Gastroesophageal sphincter (tissue), 4 donors: Measurements from ENCODE around the gene LRRC28. TPM values are rescaled to one million over a fixed set of nuclear protein-coding genes. Genes with fewer than 3 reads are reported as not detected.

Experiments
- ATAC-seq: fragments of 150-250 bp; one replicate; pipeline ENCODE4 v1.9.1; 2016; ENCODE audit warnings: mild to moderate bottlenecking, moderate library complexity
- H3K27ac ChIP-seq, 4 donors: fragments of 200-600 bp; sonication (generic) in 3 of 4; 1 replicate in 3 of 4; 2 replicates in 1 of 4; pipeline ENCODE4 v1.5.1; 2016 to 2019
- H3K27me3 ChIP-seq: fragments of 200-600 bp; sonication (generic); one replicate; pipeline ENCODE4 v1.5.1; 2019
- H3K36me3 ChIP-seq, 2 donors: fragments of 200-600 bp; sonication (generic); one replicate each; pipeline ENCODE4 v1.5.1; 2019; ENCODE audit warnings: control low read depth in 1 of 2
- H3K4me1 ChIP-seq, 3 donors: fragments of 200-600 bp; sonication (generic); 1 replicate in 2 of 3; 2 replicates in 1 of 3; pipeline ENCODE4 v1.5.1; 2016 to 2019; ENCODE audit warnings: control low read depth in 2 of 3
- H3K4me3 ChIP-seq, 2 donors: fragments of 200-600 bp; sonication (generic); one replicate each; pipeline ENCODE4 v1.5.1; 2019; ENCODE audit warnings: mild to moderate bottlenecking in 1 of 2, moderate library complexity in 1 of 2
- H3K9me3 ChIP-seq, 3 donors: fragments of 200-600 bp; sonication (generic); one replicate each; pipeline ENCODE4 v1.5.1; 2017 to 2019; ENCODE audit warnings: control low read depth in 2 of 3
- EP300 ChIP-seq: sonication (generic); formaldehyde crosslinking; IDR thresholded peaks from one replicate; pipeline ENCODE4 v1.6.1; 2017; ENCODE audit warnings: antibody characterized with exemption, mild to moderate bottlenecking
- POLR2A ChIP-seq, 2 donors: fragments of 450-650 bp; IDR thresholded peaks; one replicate each; pipeline ENCODE4 v1.6.1; 2017; ENCODE audit warnings: antibody characterized with exemption in 2 of 2, mild to moderate bottlenecking in 2 of 2, moderate library complexity in 1 of 2
- POLR2AphosphoS5 ChIP-seq: sonication (generic); formaldehyde crosslinking; IDR thresholded peaks from one replicate; pipeline ENCODE4 v1.6.1; 2017; ENCODE audit warnings: antibody characterized with exemption
- WGBS, 2 donors: methylation state at CpG; one replicate each; pipeline ENCODE4 v1.1.5; 2018; ENCODE audit warnings: low coverage in 1 of 2; 5-methylcytosine and 5-hydroxymethylcytosine counted together
- total RNA-seq, 4 donors: library from RNA; depleted of rRNA; stranded (reverse); fragments of >200 nt; gene quantifications; one replicate each; pipeline ENCODE4 v1.1.0, GENCODE V29; 2016
- TF ChIP-seq, protein P1 (sequence below), 4 experiments: fragments of 200-600 bp in 2 of 4; fragments of 450-650 bp in 2 of 4; sonication (generic) in 1 of 4; IDR thresholded peaks; one replicate each; pipeline ENCODE4 v1.5.1; 2017 to 2019; ENCODE audit warnings: antibody characterized with exemption in 4 of 4, mild to moderate bottlenecking in 2 of 4, moderate library complexity in 2 of 4

The LRRC28 gene
- total RNA-seq, 4 donors from 2014 or later: 26.1 to 47.2 (median 28.5) TPM

DNA sequence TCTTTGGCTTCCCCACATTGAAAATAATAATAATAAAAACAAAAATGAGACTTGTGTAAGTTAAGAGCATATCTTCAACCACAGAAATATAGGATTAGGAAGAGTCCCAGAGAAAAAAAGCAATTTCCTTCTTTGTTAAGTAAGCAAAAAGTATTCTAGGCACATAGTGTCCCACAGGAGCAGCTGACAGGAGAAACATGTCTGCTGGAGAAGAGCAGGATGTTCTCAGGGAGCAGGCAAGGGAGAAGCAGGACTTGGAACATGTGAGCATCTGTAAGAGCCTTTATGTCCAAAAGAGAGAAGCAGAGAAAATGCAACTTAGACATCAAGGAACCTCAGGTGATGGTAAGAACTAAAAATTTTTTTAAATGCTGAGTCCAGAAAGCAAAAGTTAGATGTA is 40.9 kb upstream of the LRRC28 start:
- ATAC-seq: peak; percentile 74
- H3K4me3 ChIP-seq: no peak overlapping the region
- H3K4me1 ChIP-seq: peaks cover 0 to 56% (median 21%) of the 10 kb centered on the region in 3 donors
- peaks cover 0 to 9% of the 10 kb centered on the region in 2 donors for H3K36me3 ChIP-seq
- peak; percentile 86 for TF ChIP-seq EP300
- TF ChIP-seq POLR2A (IDR thresholded peaks at IDR 0.05): no peak
- peak; percentile 92 for TF ChIP-seq POLR2AphosphoS5
- no peaks in the 10 kb centered on the region for H3K27me3 ChIP-seq
- peak overlapping the region; percentile 85 to 92 (median 88) for H3K27ac ChIP-seq
- H3K9me3 ChIP-seq: no peaks in the 10 kb centered on the region

DNA sequence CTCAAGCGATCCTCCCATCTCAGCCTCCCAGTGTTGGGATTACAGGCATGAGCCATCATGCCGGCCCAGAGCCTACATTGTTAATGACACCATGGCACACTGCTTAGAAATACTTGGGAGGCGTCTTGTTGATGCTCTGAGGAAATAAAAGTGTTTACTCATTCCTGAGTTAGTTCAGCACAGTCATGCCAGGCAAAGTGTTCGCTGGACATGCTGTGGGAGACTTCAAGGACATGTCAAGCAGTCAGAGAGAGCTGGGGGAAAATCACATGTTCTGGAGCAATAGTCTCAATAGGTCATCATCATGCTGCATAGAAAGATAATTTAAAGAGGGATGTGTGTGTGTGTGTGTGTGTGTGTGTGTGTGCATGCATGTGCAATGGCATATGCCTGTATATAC is 39.4 kb upstream of the LRRC28 start:
- no peaks in the 10 kb centered on the region for H3K27me3 ChIP-seq
- peaks cover 0 to 16% of the 10 kb centered on the region in 2 donors for H3K36me3 ChIP-seq
- H3K9me3 ChIP-seq: no peaks in the 10 kb centered on the region
- 44 to 52% methylated on average over 4 of the region's 4 CpGs for WGBS, 2 donors
- TF ChIP-seq, protein P1, sequence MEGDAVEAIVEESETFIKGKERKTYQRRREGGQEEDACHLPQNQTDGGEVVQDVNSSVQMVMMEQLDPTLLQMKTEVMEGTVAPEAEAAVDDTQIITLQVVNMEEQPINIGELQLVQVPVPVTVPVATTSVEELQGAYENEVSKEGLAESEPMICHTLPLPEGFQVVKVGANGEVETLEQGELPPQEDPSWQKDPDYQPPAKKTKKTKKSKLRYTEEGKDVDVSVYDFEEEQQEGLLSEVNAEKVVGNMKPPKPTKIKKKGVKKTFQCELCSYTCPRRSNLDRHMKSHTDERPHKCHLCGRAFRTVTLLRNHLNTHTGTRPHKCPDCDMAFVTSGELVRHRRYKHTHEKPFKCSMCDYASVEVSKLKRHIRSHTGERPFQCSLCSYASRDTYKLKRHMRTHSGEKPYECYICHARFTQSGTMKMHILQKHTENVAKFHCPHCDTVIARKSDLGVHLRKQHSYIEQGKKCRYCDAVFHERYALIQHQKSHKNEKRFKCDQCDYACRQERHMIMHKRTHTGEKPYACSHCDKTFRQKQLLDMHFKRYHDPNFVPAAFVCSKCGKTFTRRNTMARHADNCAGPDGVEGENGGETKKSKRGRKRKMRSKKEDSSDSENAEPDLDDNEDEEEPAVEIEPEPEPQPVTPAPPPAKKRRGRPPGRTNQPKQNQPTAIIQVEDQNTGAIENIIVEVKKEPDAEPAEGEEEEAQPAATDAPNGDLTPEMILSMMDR (IDR thresholded peaks at IDR 0.05): no peak
- peak; percentile 79 for TF ChIP-seq POLR2AphosphoS5
- ATAC-seq: peak; percentile 40
- H3K4me3 ChIP-seq: no peak overlapping the region
- H3K27ac ChIP-seq: peak overlapping the region; percentile 85 to 92 (median 88)
- H3K4me1 ChIP-seq: peaks cover 0 to 56% (median 21%) of the 10 kb centered on the region in 3 donors

DNA sequence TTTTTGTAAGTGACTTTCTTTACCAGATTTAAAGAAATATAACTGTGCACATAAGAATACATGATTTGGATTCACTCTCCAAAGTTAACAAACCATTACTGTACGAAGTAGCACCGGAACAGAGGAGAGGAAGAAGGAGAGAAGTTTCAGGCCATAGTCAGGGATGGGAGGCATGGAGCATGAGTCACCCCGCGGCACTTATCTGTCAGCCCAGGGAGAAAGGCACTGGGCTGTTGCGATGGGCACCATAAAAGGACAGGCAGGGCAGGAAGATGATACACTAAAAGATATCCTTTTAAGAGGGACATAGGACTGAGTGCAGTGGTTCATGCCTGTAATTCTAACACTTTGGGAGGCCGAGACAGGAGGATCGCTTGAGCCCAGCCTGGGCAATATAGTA is 38.9 kb upstream of the LRRC28 start:
- Histone ChIP-seq H3K9me3 (no peaks in the 10 kb centered on the region), H3K36me3 (peaks cover 0 to 21% of the 10 kb centered on the region in 2 donors), H3K27ac (peak overlapping the region; percentile 85 to 92 (median 88)), H3K4me1 (peaks cover 0 to 56% (median 21%) of the 10 kb centered on the region in 3 donors), H3K27me3 (no peaks in the 10 kb centered on the region), H3K4me3 (no peak overlapping the region)
- 43 to 54% methylated on average over 6 to 7 of the region's 7 CpGs for WGBS, 2 donors
- peak; percentile 81 for ATAC-seq
- TF ChIP-seq POLR2AphosphoS5 (peak; percentile 57), EP300 (no peak)
- TF ChIP-seq, protein P1 (IDR thresholded peaks at IDR 0.05): no peak

DNA sequence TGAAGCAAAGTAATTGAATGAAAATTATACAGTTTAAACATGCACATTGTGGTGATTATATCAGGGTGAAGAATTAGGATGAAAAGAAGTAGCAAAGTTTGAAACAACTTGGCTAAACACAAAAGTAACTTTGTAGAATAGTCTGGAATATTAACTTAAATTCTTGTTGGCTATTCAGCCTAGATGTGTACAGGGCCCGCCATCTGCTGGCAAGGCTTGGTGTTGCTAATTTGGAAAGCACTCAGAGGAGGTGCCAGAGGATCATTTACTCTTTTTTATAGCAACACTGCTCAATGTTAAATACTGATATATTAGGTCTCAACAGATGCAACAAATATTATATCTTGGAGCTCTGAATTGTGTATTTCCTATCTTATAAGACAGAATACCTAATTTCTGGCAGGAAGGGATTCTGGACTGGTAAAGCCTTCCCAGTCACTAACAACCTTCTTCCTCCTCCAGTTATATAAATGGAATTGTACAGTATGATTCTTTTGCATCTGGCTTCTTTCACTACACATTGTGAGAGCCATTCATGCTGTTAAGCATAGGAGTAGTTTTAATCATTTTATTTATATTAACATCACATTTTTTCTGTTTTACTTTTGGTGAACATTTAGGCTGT is 38.0 kb upstream of the LRRC28 start:
- Histone ChIP-seq H3K4me1 (peaks cover 0 to 56% (median 21%) of the 10 kb centered on the region in 3 donors), H3K9me3 (no peaks in the 10 kb centered on the region), H3K4me3 (no peak overlapping the region), H3K27me3 (no peaks in the 10 kb centered on the region), H3K36me3 (peaks cover 0 to 30% of the 10 kb centered on the region in 2 donors), H3K27ac (peak overlapping the region; percentile 85 to 92 (median 88))
- peak; percentile 57 for ATAC-seq
- TF ChIP-seq, protein P1 (IDR thresholded peaks at IDR 0.05): peak; percentile 85 to 96 (median 91)
- TF ChIP-seq POLR2AphosphoS5: peak; percentile 51
- TF ChIP-seq EP300: no peak
- WGBS, 2 donors: 0% methylated on average over 1 of the region's 1 CpG

DNA sequence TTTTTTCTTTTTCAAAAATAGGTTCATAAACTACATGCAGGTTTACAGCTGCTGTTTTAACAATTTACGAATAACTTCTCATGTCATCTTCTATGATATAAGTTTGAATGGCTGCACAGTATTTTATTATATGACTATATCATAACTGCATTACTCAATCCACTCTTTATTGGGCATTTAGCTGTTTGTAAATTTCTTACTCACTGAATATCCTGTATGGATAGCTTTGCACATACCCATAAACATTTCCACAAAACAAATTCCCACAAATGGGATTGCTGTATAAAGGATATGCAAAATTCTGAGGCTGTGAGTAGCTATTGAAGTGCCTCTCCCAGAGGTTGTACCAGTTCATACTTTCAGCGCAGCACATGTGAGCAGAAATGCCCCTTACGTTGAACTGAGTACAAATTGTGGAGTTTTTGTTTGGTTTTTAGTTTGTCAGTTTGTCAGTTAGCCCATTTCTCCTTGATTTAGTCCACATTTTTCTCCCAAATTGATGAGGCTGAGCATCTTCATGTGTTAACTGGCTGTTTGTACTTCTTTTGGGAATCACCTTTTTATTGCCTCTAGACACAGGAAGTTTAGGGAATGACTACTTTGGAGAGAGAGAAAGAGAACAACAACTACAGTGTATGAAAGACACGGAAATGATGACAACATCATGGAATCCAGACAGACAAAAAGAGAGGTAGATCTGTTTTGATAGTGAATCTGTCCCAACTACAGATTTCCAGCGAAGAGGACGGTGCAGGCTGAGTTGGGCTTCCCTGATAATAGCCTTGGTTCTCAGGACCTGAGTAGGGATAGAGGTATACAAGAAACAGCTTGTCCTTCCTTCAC is 26.7 kb upstream of the LRRC28 start:
- 89 to 90% methylated on average over 4 to 5 of the region's 6 CpGs for WGBS, 2 donors
- peaks cover 0 to 83% of the 10 kb centered on the region in 2 donors for H3K36me3 ChIP-seq
- TF ChIP-seq, protein P1 (IDR thresholded peaks at IDR 0.05): no peak
- TF ChIP-seq POLR2AphosphoS5 (no peak), EP300 (no peak), POLR2A (IDR thresholded peaks at IDR 0.05) (no peak)
- H3K27me3 ChIP-seq: no peaks in the 10 kb centered on the region
- no peak overlapping the region for H3K4me3 ChIP-seq
- ATAC-seq: no peak
- H3K4me1 ChIP-seq: no peaks in the 10 kb centered on the region
- H3K27ac ChIP-seq: no peak overlapping the region
- no peaks in the 10 kb centered on the region for H3K9me3 ChIP-seq
